Activated CD8-positive, alpha-beta memory T cell treated with anti-CD3 and anti-CD28 coated beads, Interleukin-2, amount 50 U/mL, for 1 hour (primary cell): ENCODE data around the gene TAGLN2.
"Not testable (repeated sequence)": the region's sequence is repeated elsewhere in the genome, so short reads cannot be mapped to it uniquely, and the experiment has no call there.

ENCODE experiments used
- DNase-seq: peaks from one replicate; pipeline ENCODE4 v3.0.0-alpha.2; 2020; ENCODE audit errors: extremely low read depth

TAGLN2 gene

DNA sequence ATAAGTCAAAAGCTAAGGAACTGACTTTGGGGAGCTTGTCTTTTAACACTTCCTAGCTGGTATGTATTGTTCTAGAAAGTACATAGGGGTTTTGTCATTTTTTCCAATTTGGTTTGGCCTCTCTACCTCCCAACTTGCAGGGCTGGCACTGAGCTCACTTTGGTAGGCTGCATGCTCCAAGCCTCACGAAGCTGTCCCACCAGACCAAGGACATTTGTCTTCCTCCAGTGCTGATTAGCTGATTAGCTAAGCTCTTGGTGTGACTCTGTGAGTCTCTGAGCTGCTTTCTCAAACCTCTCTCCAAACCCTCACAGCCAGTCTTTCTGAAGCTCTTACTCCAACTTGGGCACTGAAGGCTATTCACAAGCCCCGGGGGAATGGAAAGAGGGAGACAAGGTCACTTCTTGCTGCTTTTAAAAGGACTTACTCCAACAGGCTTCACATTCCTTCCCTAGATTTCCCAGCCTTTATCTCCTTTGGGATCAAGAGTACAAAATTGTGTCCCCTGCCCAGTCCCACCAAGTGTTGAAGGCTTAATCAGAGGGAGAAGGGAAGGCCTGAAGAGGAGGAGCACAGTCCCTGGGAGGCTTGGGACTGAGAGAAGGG, 24.4 kb downstream of the TAGLN2 start:
- DNase-seq, result no peak

DNA sequence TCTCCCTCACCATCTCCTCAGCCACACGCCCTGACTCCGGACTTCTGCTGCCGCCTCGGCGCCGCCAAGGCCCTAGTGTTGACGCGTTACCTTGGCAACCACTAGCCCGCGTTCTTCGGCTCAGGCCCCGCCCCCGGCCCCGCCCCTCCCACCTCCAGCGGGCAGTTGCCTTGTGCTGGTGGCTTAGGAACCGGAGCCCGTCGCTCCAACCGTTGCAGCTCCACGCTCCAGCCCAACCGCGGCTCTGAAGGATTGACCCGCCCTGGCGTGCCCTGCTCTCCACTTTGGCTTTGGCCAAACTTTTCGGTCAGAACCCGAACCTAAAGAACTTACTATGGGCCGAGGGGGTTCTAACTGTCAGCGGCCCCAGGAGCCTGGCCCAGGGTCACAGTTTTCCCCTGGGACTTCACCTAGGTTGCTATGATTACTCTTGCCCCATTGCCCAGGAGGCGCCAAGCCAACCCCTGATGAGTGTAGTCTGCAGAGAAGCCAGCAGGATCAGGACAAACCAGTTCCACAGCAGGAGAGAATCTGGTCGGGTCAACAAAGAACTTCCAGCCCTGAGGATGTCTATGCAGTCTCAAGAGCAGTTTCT, 25.1 kb downstream of the TAGLN2 start, which contains the start of gene CFAP45:
Gene CFAP45 (minus strand): TSS at position 80 of the 595 bp plus-strand sequence. CDS start 67 bp downstream, at position 13.
- no peak for DNase-seq

DNA sequence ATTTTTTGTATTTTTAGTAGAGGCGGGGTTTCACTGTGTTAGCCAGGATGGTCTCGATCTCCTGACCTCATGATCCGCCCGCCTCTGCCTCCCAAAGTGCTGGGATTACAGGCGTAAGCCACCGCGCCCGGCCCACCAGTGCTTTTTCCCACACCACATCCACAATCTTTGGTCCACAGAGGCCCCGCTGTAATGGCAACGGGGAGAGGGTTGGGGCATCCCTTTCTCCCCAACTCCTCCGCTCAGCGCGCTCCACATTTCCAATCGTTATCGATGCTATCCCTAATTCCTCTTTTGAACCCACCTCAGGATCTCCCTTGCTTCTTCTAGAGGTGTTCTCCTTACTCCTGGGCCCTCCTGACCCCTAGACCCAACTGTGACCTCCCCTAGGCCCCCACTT, 25.7 kb downstream of the TAGLN2 start:
- not testable (repeated sequence) for DNase-seq

DNA sequence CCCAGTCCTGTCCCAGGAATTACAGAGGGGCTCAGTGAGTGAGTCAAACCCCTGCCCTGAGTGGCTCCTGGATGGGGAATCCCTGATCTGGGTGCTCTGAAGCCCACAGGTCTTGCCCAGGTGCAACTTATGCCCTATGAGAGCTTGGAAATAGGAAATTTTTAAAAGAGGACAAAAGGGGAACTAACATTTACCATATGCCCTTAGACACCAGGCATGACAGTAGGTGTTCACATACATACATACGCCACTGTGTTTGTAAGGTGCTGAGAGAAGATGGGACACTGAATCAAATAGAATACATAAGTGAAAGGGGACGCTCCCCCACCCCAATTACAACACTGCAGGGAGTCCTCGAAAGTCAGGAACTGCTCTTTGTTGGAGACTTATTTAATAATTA, 26.8 kb downstream of the TAGLN2 start:
- no peak for DNase-seq

DNA sequence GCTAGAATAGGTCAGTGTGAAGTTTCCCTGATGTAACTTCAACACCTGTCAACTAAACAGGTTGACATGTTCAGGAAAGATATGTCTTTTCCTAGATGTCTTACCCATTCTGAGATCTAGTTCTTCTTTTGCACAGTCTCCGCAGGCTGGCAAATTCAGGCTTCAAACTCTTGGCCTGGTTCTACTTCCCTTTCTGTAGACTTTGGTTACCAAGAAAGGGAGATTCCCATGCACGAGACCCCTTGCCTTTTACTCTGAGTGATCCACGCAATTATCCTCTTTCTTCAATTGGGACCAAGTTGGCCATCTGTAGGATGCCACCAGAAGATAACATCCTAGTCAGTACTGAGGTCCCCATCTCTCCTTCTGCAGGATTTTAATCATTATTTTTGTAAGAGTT, 27.3 kb downstream of the TAGLN2 start:
- no peak for DNase-seq

DNA sequence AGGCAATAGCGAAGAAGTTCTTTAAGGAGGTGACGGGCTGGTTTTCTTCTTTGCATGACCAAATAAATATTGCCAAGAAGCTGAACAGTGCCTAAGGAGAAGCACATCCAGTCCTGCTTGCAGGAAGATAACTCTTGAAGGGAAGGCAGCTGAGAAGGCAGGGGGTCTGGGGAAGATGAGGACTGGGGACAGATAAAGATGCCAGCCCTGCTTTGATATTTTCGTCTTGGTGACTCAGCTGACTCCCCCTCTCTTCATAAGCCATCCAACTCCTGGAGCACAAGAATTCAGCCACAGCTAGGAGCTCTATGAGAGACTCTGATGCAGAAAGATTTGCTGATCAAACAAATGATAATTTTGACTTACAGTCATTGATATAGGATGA, 28.8 kb downstream of the TAGLN2 start:
- no peak for DNase-seq

DNA sequence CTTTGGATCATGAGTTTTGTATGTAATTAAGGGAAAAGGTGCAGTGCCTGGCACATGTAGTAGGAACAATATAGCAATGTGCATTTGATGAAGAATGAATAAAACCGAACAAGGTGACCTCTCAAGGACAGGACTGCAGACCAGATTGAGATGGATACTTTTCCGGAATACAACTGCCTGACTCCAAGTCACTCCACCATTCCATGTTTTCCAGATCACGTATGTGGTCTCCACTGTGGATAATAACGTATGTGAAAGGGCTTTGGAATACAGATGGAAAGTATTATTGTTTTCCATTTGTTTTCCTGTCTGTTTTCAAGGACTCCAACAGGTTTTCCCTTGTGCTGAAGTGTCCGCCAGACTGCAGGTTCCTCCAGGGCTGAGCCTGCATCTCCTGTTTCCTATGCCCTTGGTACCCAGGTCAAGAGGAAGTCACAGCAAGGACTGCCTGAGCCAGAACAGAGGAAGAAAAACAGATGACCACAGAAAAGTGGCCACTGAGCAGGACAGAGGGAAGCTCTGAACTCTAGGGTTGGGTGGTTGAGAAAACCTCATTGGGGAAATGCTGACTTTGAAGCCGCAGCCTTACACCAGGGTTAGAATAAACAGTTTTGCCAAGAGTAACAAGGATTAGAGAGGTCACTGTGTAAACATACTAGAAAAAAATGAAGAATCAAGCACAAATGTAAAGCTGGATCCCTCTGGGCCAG, 29.3 kb downstream of the TAGLN2 start:
- no peak for DNase-seq

DNA sequence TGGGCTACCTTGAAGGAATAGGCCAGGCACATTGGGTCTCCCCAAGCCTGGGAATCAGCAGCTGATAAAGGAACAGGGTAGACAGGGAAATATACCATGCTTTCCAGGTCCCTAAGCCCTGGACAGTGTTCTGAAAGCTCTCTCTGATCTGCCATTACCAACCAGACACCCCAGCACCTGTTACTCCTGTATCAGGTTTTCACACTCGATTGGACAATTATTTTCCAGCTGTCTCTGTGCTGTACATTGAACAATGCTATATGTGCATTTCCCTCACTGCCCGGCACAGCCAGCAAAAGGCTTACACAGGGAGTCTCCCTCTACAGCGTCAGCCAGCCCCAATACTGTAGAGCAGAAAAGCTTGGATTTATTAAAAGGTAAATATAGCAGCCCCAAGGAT, 30.0 kb downstream of the TAGLN2 start:
- no peak for DNase-seq

DNA sequence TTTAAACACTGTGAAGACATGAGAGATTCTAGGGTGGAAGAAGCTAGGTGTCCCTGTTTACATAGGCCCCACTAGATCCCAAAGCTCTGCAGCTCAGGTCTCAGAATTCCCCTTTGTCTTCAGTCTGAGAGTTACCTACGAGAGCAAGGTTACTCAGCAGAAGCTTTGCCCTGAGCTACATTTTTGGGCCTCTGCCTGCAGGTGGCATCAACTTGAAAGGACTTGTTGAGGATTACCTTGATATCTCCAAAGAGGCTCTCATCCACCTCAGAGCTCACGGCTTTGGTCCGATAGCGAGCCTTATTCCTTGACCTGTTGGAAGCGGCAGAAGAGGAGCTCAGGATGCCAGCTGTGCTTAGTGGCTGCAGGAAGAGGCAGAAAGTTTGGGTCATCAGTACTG, 32.4 kb downstream of the TAGLN2 start:
- no peak for DNase-seq

DNA sequence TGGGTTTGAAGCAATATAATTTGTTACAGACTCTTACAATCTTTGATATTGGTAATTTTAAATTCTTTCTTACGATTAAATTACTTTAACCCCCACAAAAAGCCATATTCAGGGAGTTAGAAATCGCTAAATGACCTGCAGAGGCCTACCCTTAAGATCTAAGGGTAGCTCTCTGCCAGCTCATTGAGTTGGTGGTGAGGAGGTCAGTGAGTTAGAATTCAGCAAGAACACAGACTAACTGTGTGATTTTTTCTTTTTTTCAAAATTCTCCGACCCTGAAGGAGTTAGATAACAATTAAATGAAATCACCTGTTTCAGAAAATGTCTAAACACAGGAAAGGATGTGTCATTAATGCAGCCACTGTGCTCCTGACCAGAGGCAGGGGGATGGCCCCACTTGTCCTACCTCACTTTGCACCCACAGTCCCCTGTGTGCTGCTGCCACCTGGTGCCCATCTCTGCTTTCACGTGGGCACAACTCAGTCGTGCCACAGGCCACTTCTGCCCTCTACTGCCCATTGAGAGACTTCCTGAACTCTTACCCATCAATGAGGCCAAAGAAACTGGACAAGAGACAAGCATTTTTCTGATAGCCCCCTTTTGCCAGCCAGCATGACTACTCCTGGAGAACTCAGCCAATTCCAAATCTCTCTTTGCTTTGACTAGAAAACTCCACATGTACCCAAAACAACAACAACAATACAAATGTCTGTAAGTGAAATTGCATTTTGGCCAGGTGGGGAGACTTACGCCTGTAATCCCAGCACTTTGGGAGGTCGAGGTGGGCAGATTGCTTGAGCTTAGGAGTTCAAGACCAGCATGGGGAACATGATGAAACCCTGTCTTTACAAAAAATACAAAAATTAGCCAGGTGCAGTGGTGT, 33.8 kb downstream of the TAGLN2 start:
- DNase-seq, result peak; percentile 45

DNA sequence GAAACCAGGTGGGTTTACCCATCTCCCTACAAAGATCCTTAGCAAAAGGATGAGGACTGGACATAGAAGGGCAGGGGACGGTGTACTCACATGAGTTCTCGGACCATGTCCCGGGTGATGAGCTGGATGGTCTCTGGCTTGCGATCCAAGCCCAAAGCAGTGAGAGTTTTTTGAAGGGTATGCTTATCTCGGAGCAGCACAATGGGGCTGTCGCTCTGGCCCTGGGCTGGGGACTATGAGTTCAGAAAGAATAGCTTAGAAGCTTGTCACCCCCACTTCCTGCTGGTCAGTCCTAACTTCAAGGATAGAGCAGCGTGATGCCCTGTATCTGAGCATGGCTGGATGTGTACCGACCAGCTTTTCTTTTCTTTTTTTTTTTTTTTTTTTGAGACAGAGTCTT, 34.9 kb downstream of the TAGLN2 start:
- DNase-seq, result no peak

DNA sequence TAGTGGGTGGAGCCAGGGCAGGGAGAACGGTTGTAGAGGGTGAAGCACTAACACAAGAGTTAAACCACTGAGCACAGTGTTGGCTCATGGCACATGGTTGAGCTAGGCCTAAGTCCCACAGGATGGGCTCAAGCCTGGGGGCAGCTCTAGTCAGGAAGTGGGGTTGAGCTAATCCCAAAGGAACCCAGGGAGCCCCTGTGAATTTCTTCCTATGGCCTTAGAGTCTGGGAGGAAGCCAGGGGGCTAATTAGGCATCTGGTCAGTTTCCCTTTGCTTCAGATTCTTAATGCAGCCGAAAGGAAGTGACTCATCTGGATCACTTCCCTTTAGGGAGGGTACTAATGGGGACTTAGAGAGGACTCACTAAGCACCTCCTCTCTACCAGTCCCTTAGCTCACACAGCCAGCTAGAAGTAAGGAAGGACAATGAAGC, 35.5 kb downstream of the TAGLN2 start:
- DNase-seq, result no peak

DNA sequence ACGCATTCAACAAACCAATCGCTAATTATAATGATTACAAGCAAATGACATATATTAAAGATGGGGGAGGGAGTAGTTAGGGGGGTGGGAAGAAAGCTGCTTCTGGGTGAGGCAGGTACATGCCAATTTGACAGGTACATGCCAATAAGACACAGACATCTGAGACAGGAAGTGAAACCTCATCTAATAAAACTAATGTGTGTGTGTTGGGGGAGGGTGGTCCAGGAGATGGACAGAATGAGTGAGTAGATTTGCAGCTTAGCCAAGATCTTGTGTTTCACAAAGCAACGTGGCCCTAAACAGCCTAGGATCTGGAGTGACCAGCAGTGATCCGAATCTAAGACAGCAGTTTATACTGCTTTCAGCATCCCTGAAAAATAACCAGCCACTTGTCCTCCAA, 36.1 kb downstream of the TAGLN2 start:
- no peak for DNase-seq

DNA sequence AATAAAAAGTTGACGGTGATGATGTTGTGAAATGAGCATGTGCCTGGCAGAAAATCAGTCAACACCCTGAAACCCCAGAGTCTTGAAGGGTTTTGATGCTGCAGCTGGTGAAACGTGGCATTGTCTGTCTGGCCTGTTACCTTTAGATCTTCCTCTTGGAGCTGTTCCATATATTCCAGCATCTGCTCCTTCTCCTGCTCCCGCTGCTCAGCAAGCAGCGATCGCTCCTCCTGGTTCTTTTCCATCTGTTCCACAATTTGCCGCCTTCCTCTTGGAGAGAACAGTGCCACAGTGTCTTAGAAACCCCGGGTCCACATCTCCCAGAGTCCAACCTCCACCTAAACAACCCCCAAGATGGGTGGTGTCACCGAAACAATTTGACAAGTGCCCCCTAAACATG, 41.0 kb downstream of the TAGLN2 start:
- no peak for DNase-seq

DNA sequence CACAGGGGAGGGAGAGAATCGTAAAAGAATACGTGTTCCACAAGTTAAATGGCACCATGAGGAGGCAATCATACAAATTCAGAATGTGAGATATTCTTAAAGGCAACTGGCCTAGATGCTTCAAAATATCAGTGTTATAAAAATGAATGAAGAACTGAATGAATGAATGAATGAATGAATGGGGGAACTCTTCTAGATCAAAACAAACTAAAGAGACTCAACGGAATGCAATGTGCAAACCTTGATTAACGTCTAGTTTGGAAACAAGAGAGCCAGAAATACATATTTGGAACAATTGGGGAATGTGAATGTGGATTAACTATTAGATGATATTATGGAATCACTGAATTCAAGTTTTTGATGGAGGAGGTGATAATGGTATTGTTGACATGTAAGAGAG, 42.2 kb downstream of the TAGLN2 start:
- DNase-seq, result no peak

DNA sequence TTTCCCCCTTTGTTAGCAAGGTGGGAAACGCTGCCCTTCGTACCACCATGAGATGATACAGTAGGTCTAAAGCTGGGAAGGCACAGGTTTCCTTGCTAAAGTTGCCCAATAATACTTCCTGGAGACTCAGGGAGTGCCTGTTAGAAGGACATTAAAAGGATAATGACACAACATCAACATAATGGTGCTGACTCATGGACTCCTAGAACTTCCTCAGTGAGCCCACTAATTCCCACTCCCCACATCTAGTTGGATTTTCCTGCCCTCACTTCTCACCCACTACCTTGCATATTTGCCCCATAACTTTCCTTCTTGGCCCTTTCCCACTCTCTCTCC, 42.8 kb downstream of the TAGLN2 start:
- DNase-seq, result no peak

DNA sequence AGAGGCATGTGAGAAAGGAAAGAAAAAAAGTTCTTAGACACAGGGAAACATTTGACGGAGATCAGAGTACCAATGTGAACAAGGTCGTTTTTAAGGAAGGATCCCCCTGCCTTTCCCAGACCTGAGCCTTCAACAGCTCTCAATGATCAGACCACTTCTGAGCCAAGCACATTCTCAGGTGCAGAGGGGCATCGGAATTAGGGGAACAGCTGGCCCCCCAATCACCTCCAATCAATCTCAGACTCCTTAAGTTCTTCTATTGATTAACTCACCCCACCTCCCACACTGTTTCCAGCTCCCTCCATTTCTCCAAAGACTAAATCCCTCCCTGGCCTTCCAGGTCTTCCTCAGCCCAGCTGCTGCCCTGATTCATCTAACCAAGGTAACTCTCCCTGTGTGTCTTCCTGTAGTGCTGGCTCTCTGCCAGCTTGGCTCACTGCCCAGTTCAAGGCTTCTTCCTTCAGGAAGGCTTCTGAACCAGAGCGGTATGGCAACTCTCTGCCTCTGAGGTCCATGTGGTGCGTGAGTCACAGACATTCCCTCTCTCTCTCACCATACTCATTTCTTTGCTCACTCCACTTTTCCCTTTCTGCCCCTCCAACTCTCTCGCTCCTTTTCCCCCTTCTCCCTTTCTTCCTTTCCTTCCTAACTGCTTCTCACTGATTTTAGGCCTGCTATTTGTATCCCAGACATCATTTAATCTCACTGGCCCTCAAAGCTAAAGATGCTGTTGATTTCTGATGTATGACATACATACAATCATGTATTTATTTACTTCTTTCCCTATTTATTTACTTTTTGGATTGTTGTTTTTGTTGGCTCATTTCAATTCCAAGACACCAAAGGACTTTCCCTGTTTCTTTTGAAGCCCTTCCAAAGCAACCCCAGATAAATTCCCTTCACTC, 43.4 kb downstream of the TAGLN2 start:
- DNase-seq, result no peak

DNA sequence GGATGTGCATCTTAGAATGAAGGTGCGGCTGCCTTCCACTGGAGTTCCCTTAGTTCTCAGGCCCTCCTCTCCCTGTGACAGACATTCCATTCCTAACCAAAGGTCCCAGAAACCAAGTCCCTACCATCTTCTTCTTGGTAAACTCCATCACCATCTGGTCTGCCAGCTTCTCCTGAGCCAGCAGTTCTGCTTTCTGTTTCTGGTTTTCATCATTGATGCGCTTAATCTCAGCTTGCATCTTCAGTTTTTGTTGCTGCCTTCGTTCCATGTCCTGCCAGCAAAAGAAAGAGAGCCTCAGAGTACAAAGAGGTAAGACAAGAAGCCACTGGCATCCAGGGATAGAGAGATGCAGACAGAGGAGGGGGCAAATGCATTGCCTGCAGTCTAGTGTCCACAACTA, 44.9 kb downstream of the TAGLN2 start:
- DNase-seq, result no peak

DNA sequence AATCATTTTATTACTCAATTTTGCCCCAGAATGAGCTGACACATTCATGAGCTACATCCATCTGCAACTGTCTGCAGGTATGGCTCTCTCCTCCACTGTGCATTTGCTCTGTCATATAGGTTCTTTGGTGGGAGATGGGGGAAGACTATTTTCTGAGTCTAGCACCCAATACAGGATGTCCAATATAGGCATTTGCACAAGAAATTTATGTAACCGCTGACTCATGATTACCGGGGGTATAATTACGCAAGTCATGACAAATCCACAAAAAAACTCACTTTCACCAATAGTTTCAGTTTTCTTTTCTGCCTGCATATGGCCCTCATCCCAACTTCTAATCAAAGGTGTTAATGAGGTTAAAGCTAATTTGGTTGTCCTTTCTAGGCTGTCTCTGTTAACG, 45.3 kb downstream of the TAGLN2 start:
- DNase-seq, result no peak

DNA sequence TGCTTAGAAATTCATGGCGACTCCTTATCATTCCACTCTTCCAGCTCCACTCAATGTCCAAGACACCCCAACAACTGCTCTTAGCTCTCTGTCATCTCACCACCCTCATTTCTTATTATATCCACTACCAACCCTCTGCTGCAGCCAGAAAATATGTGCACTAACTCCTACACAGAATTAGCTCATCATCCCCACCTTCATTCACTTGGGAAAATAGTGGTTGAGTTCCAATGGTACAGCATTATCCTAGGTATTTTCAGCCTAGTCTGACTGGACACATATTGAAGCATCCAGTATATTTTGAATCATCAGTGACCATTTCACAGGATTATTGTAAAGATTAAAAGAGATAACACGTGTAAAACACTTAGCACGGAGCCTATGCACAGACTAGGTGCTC, 46.2 kb downstream of the TAGLN2 start:
- DNase-seq, result no peak

DNA sequence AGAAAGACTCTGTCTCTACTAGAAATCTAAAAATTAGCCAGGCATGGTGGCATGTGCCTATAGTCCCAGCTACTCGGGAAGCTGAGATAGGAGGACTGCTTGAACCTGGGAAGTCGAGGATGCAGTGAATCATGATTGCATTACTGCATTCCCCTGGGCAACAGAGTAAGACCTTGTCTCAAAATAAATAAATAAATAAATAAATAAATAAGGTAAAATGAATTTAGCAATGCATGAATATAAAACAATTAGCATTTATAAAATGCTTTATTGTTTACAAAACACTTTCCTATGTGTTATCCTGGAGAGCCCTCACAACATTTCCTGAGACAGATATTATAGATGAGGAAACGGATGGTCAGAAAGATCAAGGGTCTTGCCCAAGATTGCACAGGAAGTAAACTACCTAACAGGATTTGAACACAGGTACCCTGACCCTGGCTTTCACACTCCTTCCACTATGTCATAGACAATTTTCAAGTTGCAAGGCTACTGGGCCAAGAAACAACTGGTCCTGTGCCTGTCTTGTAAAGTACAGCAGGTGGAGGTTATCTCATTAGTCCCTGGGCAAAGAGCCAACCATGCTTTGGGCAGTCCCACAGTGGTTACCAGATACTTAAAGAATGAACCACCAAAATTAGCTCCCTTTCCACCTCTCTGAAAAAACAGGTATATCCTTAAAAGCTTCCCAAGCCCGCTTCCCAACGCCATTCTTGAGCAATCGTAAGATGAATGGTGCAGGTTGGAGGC, 47.4 kb downstream of the TAGLN2 start:
- DNase-seq, result no peak
